Uterus (tissue), 2 donors: ENCODE results near the gene PLXNC1.

Experiments
- CTCF ChIP-seq, 4 experiments: fragments of 200-600 bp in 2 of 4; fragments of 450-650 bp in 2 of 4; sonication (generic) in 2 of 4; IDR thresholded peaks; one replicate each; pipeline ENCODE4 v1.5.1; 2016 to 2019; ENCODE audit warnings: antibody characterized with exemption in 4 of 4, mild to moderate bottlenecking in 2 of 4, moderate library complexity in 1 of 4
- POLR2A ChIP-seq, 2 donors: fragments of 450-650 bp; IDR thresholded peaks; one replicate each; pipeline ENCODE4 v1.6.1; 2016; ENCODE audit warnings: antibody characterized with exemption in 2 of 2, mild to moderate bottlenecking in 1 of 2, moderate library complexity in 1 of 2

DNA sequence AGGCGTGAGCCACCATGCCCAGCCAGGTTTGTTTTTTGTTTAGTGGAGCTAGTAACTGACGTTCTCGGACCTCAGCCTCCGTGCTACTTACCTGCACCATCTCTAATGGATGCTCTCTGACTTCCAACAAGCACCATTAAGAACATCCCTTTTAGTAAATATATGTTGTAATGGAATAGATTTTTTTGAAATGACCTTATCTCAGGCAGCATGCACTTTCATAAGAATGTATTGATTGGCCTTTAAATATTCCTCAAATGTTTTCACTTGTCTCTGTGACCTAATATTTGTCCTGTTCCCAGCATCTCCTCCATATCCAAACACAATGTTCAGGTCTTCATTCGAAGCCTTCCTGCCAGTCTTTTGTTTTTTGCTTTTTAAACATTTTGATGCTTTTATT, 51.7 kb downstream of the PLXNC1 start:
- no peak for TF ChIP-seq CTCF (IDR thresholded peaks at IDR 0.05)
- TF ChIP-seq POLR2A (IDR thresholded peaks at IDR 0.05), result no peak
